Ascending aorta (tissue), 2 donors: ENCODE data around the gene TMEM202. TPM values are rescaled to one million over a fixed set of nuclear protein-coding genes. Genes with fewer than 3 reads are reported as not detected.
"Not testable (repeated sequence)": the region's sequence is repeated elsewhere in the genome, so short reads cannot be mapped to it uniquely, and the experiment has no call there.

Experiments used
- DNase-seq, 2 donors: peaks; one replicate each; pipeline ENCODE4 v3.0.0-alpha.2; 2019; ENCODE audit warnings: low spot score in 2 of 2
- H3K27ac ChIP-seq, 2 donors: fragments of 200-600 bp; sonication (generic); one replicate each; pipeline ENCODE4 v1.5.1; 2016 to 2017; ENCODE audit warnings: mild to moderate bottlenecking in 1 of 2
- H3K27me3 ChIP-seq: fragments of 200-600 bp; sonication (generic); one replicate; pipeline ENCODE4 v1.5.1; 2017
- H3K36me3 ChIP-seq, 2 donors: fragments of 200-600 bp; sonication (generic); one replicate each; pipeline ENCODE4 v1.5.1; 2016
- H3K4me1 ChIP-seq, 2 donors: fragments of 200-600 bp; sonication (generic); one replicate each; pipeline ENCODE4 v1.5.1; 2016 to 2017; ENCODE audit warnings: mild to moderate bottlenecking in 1 of 2
- H3K4me3 ChIP-seq, 2 donors: fragments of 200-600 bp; sonication (generic); one replicate each; pipeline ENCODE4 v1.5.1; 2016 to 2017; ENCODE audit warnings: mild to moderate bottlenecking in 1 of 2
- H3K9me3 ChIP-seq, 2 donors: fragments of 200-600 bp; sonication (generic); one replicate each; pipeline ENCODE4 v1.5.1; 2016
- CTCF ChIP-seq, 3 experiments: fragments of 200-600 bp in 2 of 3; fragments of 450-650 bp in 1 of 3; sonication (generic) in 2 of 3; IDR thresholded peaks; one replicate each; pipeline ENCODE4 v1.5.1; 2016 to 2019; ENCODE audit warnings: antibody characterized with exemption in 3 of 3, mild to moderate bottlenecking in 1 of 3, moderate library complexity in 1 of 3
- intact Hi-C: fragments of 100-400 bp; cut with DNase I; formaldehyde crosslinking; loops from one replicate; pipeline ENCODE4 v1.15.1; 2023
- total RNA-seq: library from RNA; depleted of rRNA; stranded (reverse); fragments of >200 nt; gene quantifications from one replicate; pipeline ENCODE4 v1.1.0, GENCODE V29; 2016

The TMEM202 gene
- total RNA-seq, 1 donor from 2014 or later, result not detected

GRCh38 chr15:72372361-72372760 lies 25.7 kb upstream of the TMEM202 start:
- Histone ChIP-seq H3K4me3 (no peak overlapping the region), H3K27ac (no peak overlapping the region)

GRCh38 chr15:72375501-72375845 lies 22.6 kb upstream of the TMEM202 start:
- no peak for DNase-seq
- peak overlapping the region; percentile 84 to 89 for H3K27ac ChIP-seq
- H3K9me3 ChIP-seq, result no peaks in the 10 kb centered on the region
- peak overlapping the region; percentile 86 to 87 for H3K4me3 ChIP-seq
- no peak for TF ChIP-seq CTCF (IDR thresholded peaks at IDR 0.05)
- H3K27me3 ChIP-seq, result no peaks in the 10 kb centered on the region
- H3K36me3 ChIP-seq, result no peaks in the 10 kb centered on the region
- H3K4me1 ChIP-seq, result peaks cover 0 to 13% of the 10 kb centered on the region in 2 donors
- intact Hi-C loops, result loop anchor here (1.0 to 10.0 kb wide), 2 partner anchors 144 to 1259 kb away; partner anchors contain the start of genes NPTN and PKM

More at GRCh38 chr15:72372361-72372760, 25.7 kb upstream of the TMEM202 start:
- Histone ChIP-seq H3K9me3 (no peaks in the 10 kb centered on the region), H3K36me3 (peaks cover 0 to 5% of the 10 kb centered on the region in 2 donors), H3K27me3 (no peaks in the 10 kb centered on the region), H3K4me1 (peaks cover 0 to 13% of the 10 kb centered on the region in 2 donors)
- intact Hi-C loops, result loop anchor here (10.0 kb wide), 1 partner anchor 1262 kb away; the partner anchor contains the start of gene NPTN
- no peak for DNase-seq
- no peak for TF ChIP-seq CTCF (IDR thresholded peaks at IDR 0.05)

DNA sequence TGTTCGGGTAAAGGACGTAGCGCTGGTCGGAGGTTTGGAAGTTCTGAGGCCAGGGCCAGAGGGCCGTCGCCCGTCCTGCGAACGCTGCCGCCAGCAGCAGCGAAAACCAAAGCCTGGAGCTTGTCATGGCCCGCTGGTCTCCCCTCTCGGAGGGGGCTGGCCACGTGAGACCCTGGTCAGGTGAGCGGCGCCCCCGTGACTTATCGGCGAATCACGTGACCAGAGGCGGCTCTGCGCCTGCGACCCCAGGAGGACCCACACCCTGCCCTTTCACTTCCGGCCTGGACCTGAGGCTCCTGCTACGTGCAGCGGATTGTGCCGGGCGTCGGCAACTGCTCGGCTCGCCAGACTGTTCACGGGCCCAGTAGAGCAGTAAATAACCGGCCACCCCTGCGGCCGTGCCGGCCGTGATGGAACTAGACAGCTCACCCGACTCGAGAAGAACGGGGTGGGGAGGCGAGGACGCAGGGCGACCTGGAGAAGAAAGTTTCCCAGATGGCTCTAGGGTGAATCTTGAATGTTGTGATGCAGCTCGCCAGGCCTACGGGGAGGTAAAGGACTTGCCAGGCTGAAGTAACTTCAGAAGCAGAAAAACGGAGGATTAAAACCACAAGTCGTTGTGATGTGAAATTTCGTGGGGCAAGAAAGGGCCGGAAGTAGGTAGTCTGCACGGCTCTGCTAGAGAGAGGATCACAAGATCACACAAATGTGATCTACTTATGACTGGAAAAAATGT lies 22.1 kb upstream of the TMEM202 start, which contains the start of gene HEXA:
HEXA (minus strand) TSS at position 169 of the 736 bp plus-strand sequence; CDS start at position 127, 42 bp downstream.
- no peaks in the 10 kb centered on the region for H3K36me3 ChIP-seq
- intact Hi-C loops, result loop anchor here (1.0 to 10.0 kb wide), 3 partner anchors 104 to 1259 kb away; partner anchors contain the start of genes NPTN, PARP6 and PKM
- peak within 1 kb of the TSS; percentile 84 to 89 for H3K27ac ChIP-seq
- H3K4me1 ChIP-seq, result peaks cover 0 to 13% of the 10 kb centered on the region in 2 donors
- no peak for TF ChIP-seq CTCF (IDR thresholded peaks at IDR 0.05)
- H3K9me3 ChIP-seq, result no peaks in the 10 kb centered on the region
- no peaks in the 10 kb centered on the region for H3K27me3 ChIP-seq
- peak; percentile 87 to 98 for DNase-seq
- H3K4me3 ChIP-seq, result peak within 1 kb of the TSS; percentile 86 to 87

DNA sequence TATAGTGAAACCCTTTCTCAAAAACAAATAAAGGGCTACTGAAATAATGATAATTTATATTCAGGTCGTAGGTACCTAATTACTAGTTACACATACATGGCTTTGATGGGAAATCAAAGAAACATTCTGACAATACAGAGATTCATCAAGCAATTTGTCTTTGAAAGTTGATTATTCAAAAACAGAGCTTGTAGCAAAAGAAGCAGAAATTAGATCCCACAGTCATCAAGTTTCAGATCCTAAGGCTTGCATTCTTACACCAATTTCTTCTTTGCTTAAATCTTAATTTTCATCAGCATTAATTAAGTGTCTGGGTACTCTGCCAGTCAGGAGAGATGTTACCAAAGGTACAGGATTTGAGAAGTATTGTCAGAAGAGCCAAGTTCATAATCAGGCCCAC lies 20.8 kb upstream of the TMEM202 start:
- Histone ChIP-seq H3K4me3 (no peak overlapping the region), H3K9me3 (no peaks in the 10 kb centered on the region), H3K36me3 (no peaks in the 10 kb centered on the region), H3K27ac (no peak overlapping the region), H3K4me1 (peaks cover 0 to 13% of the 10 kb centered on the region in 2 donors), H3K27me3 (no peaks in the 10 kb centered on the region)
- TF ChIP-seq CTCF (IDR thresholded peaks at IDR 0.05), result no peak
- no peak for DNase-seq
- intact Hi-C loops, result loop anchor here (10.0 kb wide), 1 partner anchor 1257 kb away; the partner anchor contains the start of gene NPTN

GRCh38 chr15:72379106-72379505 lies 19.0 kb upstream of the TMEM202 start:
- H3K27me3 ChIP-seq, H3K4me3 ChIP-seq, H3K27ac ChIP-seq, H3K9me3 ChIP-seq, H3K36me3 ChIP-seq, DNase-seq: not testable (repeated sequence)
- peaks cover 0 to 13% of the 10 kb centered on the region in 2 donors for H3K4me1 ChIP-seq
- intact Hi-C loops, result loop anchor here (10.0 kb wide), 1 partner anchor 1256 kb away; the partner anchor contains the start of gene NPTN

GRCh38 chr15:72379856-72380430 lies 18.2 kb upstream of the TMEM202 start:
- H3K27me3 ChIP-seq, result no peaks in the 10 kb centered on the region
- no peak overlapping the region for H3K27ac ChIP-seq
- H3K9me3 ChIP-seq, result no peaks in the 10 kb centered on the region
- no peak for TF ChIP-seq CTCF (IDR thresholded peaks at IDR 0.05)
- H3K4me1 ChIP-seq, result peaks cover 0 to 8% of the 10 kb centered on the region in 2 donors
- no peak for DNase-seq
- no peaks in the 10 kb centered on the region for H3K36me3 ChIP-seq
- no peak overlapping the region for H3K4me3 ChIP-seq
- intact Hi-C loops, result loop anchor here (10.0 kb wide), 1 partner anchor 1255 kb away; the partner anchor contains the start of gene NPTN
